Tibial nerve (tissue), 4 donors: ENCODE results near the gene TNFRSF6B.

Experiments
- CTCF ChIP-seq, 5 experiments: fragments of 200-600 bp in 3 of 5; fragments of 450-650 bp in 2 of 5; sonication (generic) in 3 of 5; IDR thresholded peaks; one replicate each; pipeline ENCODE4 v1.5.1; 2016 to 2019; ENCODE audit warnings: antibody characterized with exemption in 5 of 5, mild to moderate bottlenecking in 3 of 5, moderate library complexity in 2 of 5
- EP300 ChIP-seq, 2 donors: sonication (generic); formaldehyde crosslinking; IDR thresholded peaks; one replicate each; pipeline ENCODE4 v1.6.1; 2017; ENCODE audit warnings: antibody characterized with exemption in 2 of 2, mild to moderate bottlenecking in 1 of 2
- POLR2A ChIP-seq, 2 donors: fragments of 450-650 bp; IDR thresholded peaks; one replicate each; pipeline ENCODE4 v1.6.1; 2017; ENCODE audit warnings: antibody characterized with exemption in 2 of 2, mild to moderate bottlenecking in 2 of 2, moderate library complexity in 2 of 2

GRCh38 chr20:63664143-63664851, 32.2 kb upstream of the TNFRSF6B start:
- TF ChIP-seq EP300 (IDR thresholded peaks at IDR 0.05) (no peak), CTCF (IDR thresholded peaks at IDR 0.05) (no peak), POLR2A (IDR thresholded peaks at IDR 0.05) (no peak)
